ENCODE data around the gene GPR151.

DNA sequence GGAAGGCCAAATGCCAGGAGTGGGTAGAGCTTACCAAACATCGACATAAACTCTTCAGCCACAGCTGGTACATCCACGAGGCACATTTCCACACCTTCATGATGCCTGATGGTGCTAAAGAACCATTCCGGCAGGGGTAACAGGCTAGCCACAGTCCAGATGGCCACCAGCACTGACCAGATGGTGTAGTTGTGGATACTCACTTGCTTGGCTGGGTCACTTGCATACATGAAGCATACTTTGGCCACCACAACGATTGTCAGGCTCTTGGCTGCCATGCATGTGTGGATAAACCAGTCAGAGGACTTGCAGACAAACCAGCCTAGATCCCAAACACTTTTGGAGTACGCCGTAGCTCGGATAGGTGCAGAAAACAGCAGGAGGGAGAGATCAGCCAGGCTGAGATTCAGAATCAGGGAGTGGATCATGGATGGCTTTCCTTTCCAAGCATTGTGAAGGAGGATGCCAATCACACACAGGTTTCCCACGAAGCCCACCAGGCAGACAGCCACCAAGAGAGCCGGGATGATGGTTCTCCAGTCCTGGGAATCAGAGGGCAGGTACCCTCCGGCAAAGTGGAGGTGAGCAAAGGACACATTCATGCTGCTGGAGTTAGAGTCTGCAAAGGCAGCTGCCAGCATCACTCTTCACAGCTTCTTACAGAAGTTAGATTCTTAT lies 378 bp downstream of the GPR151 start:
- TF ChIP-seq, protein P1, sequence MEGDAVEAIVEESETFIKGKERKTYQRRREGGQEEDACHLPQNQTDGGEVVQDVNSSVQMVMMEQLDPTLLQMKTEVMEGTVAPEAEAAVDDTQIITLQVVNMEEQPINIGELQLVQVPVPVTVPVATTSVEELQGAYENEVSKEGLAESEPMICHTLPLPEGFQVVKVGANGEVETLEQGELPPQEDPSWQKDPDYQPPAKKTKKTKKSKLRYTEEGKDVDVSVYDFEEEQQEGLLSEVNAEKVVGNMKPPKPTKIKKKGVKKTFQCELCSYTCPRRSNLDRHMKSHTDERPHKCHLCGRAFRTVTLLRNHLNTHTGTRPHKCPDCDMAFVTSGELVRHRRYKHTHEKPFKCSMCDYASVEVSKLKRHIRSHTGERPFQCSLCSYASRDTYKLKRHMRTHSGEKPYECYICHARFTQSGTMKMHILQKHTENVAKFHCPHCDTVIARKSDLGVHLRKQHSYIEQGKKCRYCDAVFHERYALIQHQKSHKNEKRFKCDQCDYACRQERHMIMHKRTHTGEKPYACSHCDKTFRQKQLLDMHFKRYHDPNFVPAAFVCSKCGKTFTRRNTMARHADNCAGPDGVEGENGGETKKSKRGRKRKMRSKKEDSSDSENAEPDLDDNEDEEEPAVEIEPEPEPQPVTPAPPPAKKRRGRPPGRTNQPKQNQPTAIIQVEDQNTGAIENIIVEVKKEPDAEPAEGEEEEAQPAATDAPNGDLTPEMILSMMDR (IDR thresholded peaks at IDR 0.05), result no peak
- no peak for TF ChIP-seq POLR2A (IDR thresholded peaks at IDR 0.05)

Data from breast epithelium (tissue), 3 donors.